HEK293 (cell line): ENCODE results near the gene HOXB1.

ENCODE experiments used
- BCL11A ChIP-seq: fragments of 450-650 bp; formaldehyde crosslinking; IDR thresholded peaks from 2 replicates; pipeline ENCODE4 v1.5.1; 2016; ENCODE audit warnings: low read depth, missing biosample characterization, missing genetic modification characterization
- EGR2 ChIP-seq: fragments of 450-650 bp; formaldehyde crosslinking; IDR thresholded peaks from 2 replicates; pipeline ENCODE4 v1.5.1; 2016; ENCODE audit warnings: low read depth, missing biosample characterization, missing genetic modification characterization
- GLI4 ChIP-seq: fragments of 450-650 bp; formaldehyde crosslinking; IDR thresholded peaks from 2 replicates; pipeline ENCODE4 v1.5.1; 2016; ENCODE audit warnings: missing biosample characterization, missing genetic modification characterization
- GLIS1 ChIP-seq: fragments of 450-650 bp; formaldehyde crosslinking; IDR thresholded peaks from 2 replicates; pipeline ENCODE4 v1.5.1; 2016; ENCODE audit warnings: missing biosample characterization, missing genetic modification characterization
- HIC1 ChIP-seq: fragments of 450-650 bp; formaldehyde crosslinking; IDR thresholded peaks from 2 replicates; pipeline ENCODE4 v1.5.1; 2016; ENCODE audit warnings: missing biosample characterization, missing genetic modification characterization
- MYNN ChIP-seq: fragments of 450-650 bp; formaldehyde crosslinking; IDR thresholded peaks from 2 replicates; pipeline ENCODE4 v1.5.1; 2016; ENCODE audit warnings: missing biosample characterization, missing genetic modification characterization, borderline replicate concordance
- PRDM4 ChIP-seq: fragments of 450-650 bp; formaldehyde crosslinking; IDR thresholded peaks from 2 replicates; pipeline ENCODE4 v1.5.1; 2017; ENCODE audit warnings: missing biosample characterization, missing genetic modification characterization
- WT1 ChIP-seq: fragments of 450-650 bp; formaldehyde crosslinking; IDR thresholded peaks from 2 replicates; pipeline ENCODE4 v1.5.1; 2016; ENCODE audit warnings: missing biosample characterization, missing genetic modification characterization
- ZBTB21 ChIP-seq: fragments of 450-650 bp; formaldehyde crosslinking; IDR thresholded peaks from 2 replicates; pipeline ENCODE4 v1.5.1; 2017; ENCODE audit warnings: missing biosample characterization, missing genetic modification characterization
- ZBTB8A ChIP-seq: fragments of 450-650 bp; formaldehyde crosslinking; IDR thresholded peaks from 2 replicates; pipeline ENCODE4 v1.5.1; 2016; ENCODE audit warnings: missing biosample characterization, missing genetic modification characterization
- ZEB2 ChIP-seq: fragments of 450-650 bp; formaldehyde crosslinking; IDR thresholded peaks from 2 replicates; pipeline ENCODE4 v1.5.1; 2016; ENCODE audit warnings: missing biosample characterization, missing genetic modification characterization
- ZIC2 ChIP-seq: fragments of 450-650 bp; formaldehyde crosslinking; IDR thresholded peaks from 2 replicates; pipeline ENCODE4 v1.5.1; 2016; ENCODE audit warnings: missing biosample characterization, missing genetic modification characterization
- ZNF133 ChIP-seq: fragments of 450-650 bp; formaldehyde crosslinking; IDR thresholded peaks from 2 replicates; pipeline ENCODE4 v1.5.1; 2016; ENCODE audit warnings: missing biosample characterization, missing genetic modification characterization
- ZNF146 ChIP-seq: fragments of 450-650 bp; formaldehyde crosslinking; IDR thresholded peaks from 2 replicates; pipeline ENCODE4 v1.5.1; 2016; ENCODE audit warnings: missing biosample characterization, missing genetic modification characterization
- ZNF16 ChIP-seq: fragments of 450-650 bp; formaldehyde crosslinking; IDR thresholded peaks from 2 replicates; pipeline ENCODE4 v1.5.1; 2016; ENCODE audit warnings: low read depth, missing biosample characterization, missing genetic modification characterization
- ZNF214 ChIP-seq: fragments of 450-650 bp; formaldehyde crosslinking; IDR thresholded peaks from 2 replicates; pipeline ENCODE4 v1.5.1; 2017; ENCODE audit warnings: missing biosample characterization, mild to moderate bottlenecking, missing genetic modification characterization, borderline replicate concordance
- ZNF223 ChIP-seq: fragments of 450-650 bp; formaldehyde crosslinking; IDR thresholded peaks from 2 replicates; pipeline ENCODE4 v1.5.1; 2016; ENCODE audit warnings: missing biosample characterization, missing genetic modification characterization
- ZNF239 ChIP-seq: fragments of 450-650 bp; formaldehyde crosslinking; IDR thresholded peaks from 2 replicates; pipeline ENCODE4 v1.5.1; 2016; ENCODE audit warnings: missing biosample characterization, missing genetic modification characterization
- ZNF292 ChIP-seq: fragments of 450-650 bp; formaldehyde crosslinking; IDR thresholded peaks from 2 replicates; pipeline ENCODE4 v1.5.1; 2016; ENCODE audit warnings: low read depth, missing biosample characterization, missing genetic modification characterization, borderline replicate concordance
- ZNF311 ChIP-seq: fragments of 450-650 bp; formaldehyde crosslinking; IDR thresholded peaks from 2 replicates; pipeline ENCODE4 v1.5.1; 2017; ENCODE audit warnings: missing biosample characterization, missing genetic modification characterization, borderline replicate concordance
- ZNF335 ChIP-seq: fragments of 450-650 bp; formaldehyde crosslinking; conservative IDR thresholded peaks from 2 replicates; pipeline ENCODE4 v1.5.1; 2016; ENCODE audit warnings: missing biosample characterization, missing genetic modification characterization
- ZNF433 ChIP-seq: fragments of 450-650 bp; formaldehyde crosslinking; IDR thresholded peaks from 2 replicates; pipeline ENCODE4 v1.5.1; 2016; ENCODE audit warnings: missing biosample characterization, missing genetic modification characterization, low read depth
- ZNF518A ChIP-seq: fragments of 450-650 bp; formaldehyde crosslinking; conservative IDR thresholded peaks from 2 replicates; pipeline ENCODE4 v1.5.1; 2016; ENCODE audit warnings: low read depth, missing biosample characterization, missing genetic modification characterization
- ZNF560 ChIP-seq: fragments of 450-650 bp; formaldehyde crosslinking; IDR thresholded peaks from 2 replicates; pipeline ENCODE4 v1.5.1; 2017; ENCODE audit warnings: missing biosample characterization, missing genetic modification characterization, borderline replicate concordance
- ZNF596 ChIP-seq: fragments of 450-650 bp; IDR thresholded peaks from 2 replicates; pipeline ENCODE4 v1.5.0; 2018; ENCODE audit warnings: missing biosample characterization, mild to moderate bottlenecking, missing genetic modification characterization, moderate library complexity
- ZNF707 ChIP-seq: fragments of 450-650 bp; formaldehyde crosslinking; IDR thresholded peaks from 2 replicates; pipeline ENCODE4 v1.5.1; 2016; ENCODE audit warnings: missing biosample characterization, missing genetic modification characterization
- ZNF791 ChIP-seq: fragments of 450-650 bp; formaldehyde crosslinking; IDR thresholded peaks from 2 replicates; pipeline ENCODE4 v1.5.1; 2016; ENCODE audit warnings: missing biosample characterization, missing genetic modification characterization
- ZSCAN16 ChIP-seq: fragments of 450-650 bp; formaldehyde crosslinking; IDR thresholded peaks from 2 replicates; pipeline ENCODE4 v1.5.1; 2016; ENCODE audit warnings: missing biosample characterization, missing genetic modification characterization
- ZSCAN5A ChIP-seq: fragments of 450-650 bp; formaldehyde crosslinking; IDR thresholded peaks from 2 replicates; pipeline ENCODE4 v1.5.1; 2016; ENCODE audit warnings: missing biosample characterization, missing genetic modification characterization

The HOXB1 gene

GRCh38 chr17:48546924-48547807 lies 16.4 kb upstream of the HOXB1 start (continued):
- TF ChIP-seq ZNF518A (no peak), ZIC2 (tag by site-specific recombination) (peak; percentile 83), ZNF560 (tag by site-specific recombination) (no peak), ZNF311 (tag by site-specific recombination) (no peak), ZBTB21 (tag by site-specific recombination) (0 out of 2 replicates have a peak, but pooled peaks have one; percentile 12), ZEB2 (tag by site-specific recombination) (no peak; the same call in 1 of the 2 replicates), GLI4 (tag by site-specific recombination) (no peak), ZNF133 (tag by site-specific recombination) (no peak), ZNF223 (tag by site-specific recombination) (no peak), ZNF707 (tag by site-specific recombination) (no peak), ZBTB8A (tag by site-specific recombination) (peak; percentile 88), HIC1 (tag by site-specific recombination) (no peak), ZNF433 (no peak), GLIS1 (tag by site-specific recombination) (peak; percentile 62), ZNF791 (no peak), MYNN (no peak), PRDM4 (tag by site-specific recombination) (peak; percentile 96), ZSCAN16 (tag by site-specific recombination) (0 out of 2 replicates have a peak, but pooled peaks have one; percentile 55), ZNF146 (tag by site-specific recombination) (no peak; the same call in 1 of the 2 replicates), EGR2 (tag by site-specific recombination) (0 out of 2 replicates have a peak, but pooled peaks have one; percentile 29), ZNF335 (tag by site-specific recombination) (peak; percentile 55), BCL11A (peak; percentile 55; the same call in 1 of the 2 replicates), ZNF596 (peak; percentile 93), WT1 (tag by site-specific recombination) (peak; percentile 92), ZNF16 (no peak), ZNF214 (no peak), ZSCAN5A (no peak), ZNF292 (tag by site-specific recombination) (no peak), ZNF239 (tag by site-specific recombination) (no peak)
